ENCODE results near the gene CLUH.

CLUH gene, protein sequence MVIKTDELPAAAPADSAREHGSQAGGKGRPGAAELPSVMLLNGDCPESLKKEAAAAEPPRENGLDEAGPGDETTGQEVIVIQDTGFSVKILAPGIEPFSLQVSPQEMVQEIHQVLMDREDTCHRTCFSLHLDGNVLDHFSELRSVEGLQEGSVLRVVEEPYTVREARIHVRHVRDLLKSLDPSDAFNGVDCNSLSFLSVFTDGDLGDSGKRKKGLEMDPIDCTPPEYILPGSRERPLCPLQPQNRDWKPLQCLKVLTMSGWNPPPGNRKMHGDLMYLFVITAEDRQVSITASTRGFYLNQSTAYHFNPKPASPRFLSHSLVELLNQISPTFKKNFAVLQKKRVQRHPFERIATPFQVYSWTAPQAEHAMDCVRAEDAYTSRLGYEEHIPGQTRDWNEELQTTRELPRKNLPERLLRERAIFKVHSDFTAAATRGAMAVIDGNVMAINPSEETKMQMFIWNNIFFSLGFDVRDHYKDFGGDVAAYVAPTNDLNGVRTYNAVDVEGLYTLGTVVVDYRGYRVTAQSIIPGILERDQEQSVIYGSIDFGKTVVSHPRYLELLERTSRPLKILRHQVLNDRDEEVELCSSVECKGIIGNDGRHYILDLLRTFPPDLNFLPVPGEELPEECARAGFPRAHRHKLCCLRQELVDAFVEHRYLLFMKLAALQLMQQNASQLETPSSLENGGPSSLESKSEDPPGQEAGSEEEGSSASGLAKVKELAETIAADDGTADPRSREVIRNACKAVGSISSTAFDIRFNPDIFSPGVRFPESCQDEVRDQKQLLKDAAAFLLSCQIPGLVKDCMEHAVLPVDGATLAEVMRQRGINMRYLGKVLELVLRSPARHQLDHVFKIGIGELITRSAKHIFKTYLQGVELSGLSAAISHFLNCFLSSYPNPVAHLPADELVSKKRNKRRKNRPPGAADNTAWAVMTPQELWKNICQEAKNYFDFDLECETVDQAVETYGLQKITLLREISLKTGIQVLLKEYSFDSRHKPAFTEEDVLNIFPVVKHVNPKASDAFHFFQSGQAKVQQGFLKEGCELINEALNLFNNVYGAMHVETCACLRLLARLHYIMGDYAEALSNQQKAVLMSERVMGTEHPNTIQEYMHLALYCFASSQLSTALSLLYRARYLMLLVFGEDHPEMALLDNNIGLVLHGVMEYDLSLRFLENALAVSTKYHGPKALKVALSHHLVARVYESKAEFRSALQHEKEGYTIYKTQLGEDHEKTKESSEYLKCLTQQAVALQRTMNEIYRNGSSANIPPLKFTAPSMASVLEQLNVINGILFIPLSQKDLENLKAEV (N-terminal part only)

GRCh38 chr17:2711608-2712299, at the start of gene CLUH:
Gene CLUH (minus strand): TSS chr17:2711764. CDS start chr17:2711661, 103 bp downstream.
- peak; percentile 98 for DNase-seq (ENCODE audit: low read depth)

- DNase-seq (ENCODE audit: low read depth) = no peak
Measured at GRCh38 chr17:2758870-2759269, 47.3 kb upstream of the CLUH start.

- no peak for DNase-seq (ENCODE audit: low read depth)
Measured at GRCh38 chr17:2755891-2756724, 44.5 kb upstream of the CLUH start.

DNA sequence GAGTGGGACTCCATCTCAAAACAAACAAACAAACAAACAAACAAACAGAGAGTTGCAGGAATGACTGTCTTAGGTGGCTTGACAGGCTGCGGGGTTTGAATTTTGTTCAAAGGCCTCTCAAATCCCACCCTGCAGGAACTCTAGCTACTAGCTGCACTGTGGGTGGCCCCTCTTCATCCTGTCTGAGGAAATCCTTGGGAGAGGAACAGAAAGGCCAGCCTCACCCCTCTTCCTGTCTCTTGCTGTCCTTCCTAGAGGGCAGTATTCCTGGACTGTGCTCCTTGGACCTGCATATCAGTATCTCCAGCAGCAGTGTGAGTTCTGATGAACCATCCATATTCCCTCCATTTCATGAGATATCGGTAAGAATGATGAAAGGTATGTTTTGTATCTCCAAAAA, 39.9 kb upstream of the CLUH start:
- no peak for DNase-seq (ENCODE audit: low read depth)

DNA sequence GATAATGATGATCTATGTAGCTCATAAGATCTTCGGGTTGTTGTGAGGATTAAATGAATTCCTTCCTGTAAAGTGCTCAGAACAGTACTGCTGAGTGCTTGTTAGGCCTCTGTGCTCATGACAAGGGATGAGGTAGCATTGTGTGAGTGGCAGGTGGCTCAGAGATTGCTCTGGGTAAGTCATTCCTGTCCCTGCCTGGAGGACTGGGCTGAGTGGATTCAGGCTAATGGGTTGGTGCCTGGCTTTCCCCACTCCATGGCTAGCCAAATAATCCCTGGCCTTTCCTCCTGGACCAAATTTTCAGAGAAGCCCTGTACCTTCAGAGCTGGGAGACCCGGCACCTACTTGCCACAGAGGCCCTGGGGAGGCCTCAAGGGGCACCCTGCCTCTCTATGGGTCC, 39.2 kb upstream of the CLUH start:
- DNase-seq (ENCODE audit: low read depth) = no peak

- peak; percentile 42 for DNase-seq (ENCODE audit: low read depth)
Measured at GRCh38 chr17:2749784-2750181, 38.2 kb upstream of the CLUH start.

DNA sequence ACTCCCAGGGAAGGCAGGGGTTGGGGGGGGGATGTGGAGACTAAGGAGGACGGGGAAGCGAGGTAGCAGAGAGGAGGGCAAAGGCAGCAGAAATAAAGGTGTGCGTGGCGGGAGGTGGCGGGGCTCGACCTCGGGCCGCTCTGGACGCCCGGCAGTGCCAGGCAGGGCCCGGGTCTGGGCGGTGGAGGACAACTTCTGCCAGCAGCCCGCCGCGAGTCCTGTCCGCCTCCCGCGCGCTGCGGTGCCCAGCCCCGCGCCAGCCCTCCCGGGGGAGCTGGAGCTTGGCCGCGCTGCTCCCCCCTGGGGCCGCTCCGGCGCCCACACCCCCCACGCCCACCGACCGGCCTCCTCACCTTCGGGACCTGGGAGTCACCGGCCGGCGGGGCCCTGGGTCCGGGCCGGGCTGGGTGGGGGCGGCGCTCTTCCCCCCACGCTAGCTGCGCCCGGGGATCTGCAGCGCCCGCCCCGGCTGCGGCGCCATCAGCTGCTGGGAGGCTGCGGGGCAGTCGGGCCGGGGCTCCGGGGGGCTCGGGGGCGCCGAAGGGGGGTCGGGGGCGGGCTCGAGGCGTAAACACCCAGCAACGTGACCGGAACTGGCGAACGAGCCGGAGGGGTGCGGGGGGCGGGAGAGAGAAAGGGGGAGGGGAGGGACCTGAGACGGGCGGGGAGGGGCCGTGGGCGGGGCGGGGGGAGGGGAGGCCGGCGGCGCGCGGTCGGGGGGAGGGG, 37.7 kb upstream of the CLUH start, which contains the start of gene CCDC92B:
CCDC92B (minus strand) TSS at position 595 of the 726 bp plus-strand sequence. CDS start 14,507 bp downstream, outside the sequence.
- no peak for DNase-seq (ENCODE audit: low read depth)

DNA sequence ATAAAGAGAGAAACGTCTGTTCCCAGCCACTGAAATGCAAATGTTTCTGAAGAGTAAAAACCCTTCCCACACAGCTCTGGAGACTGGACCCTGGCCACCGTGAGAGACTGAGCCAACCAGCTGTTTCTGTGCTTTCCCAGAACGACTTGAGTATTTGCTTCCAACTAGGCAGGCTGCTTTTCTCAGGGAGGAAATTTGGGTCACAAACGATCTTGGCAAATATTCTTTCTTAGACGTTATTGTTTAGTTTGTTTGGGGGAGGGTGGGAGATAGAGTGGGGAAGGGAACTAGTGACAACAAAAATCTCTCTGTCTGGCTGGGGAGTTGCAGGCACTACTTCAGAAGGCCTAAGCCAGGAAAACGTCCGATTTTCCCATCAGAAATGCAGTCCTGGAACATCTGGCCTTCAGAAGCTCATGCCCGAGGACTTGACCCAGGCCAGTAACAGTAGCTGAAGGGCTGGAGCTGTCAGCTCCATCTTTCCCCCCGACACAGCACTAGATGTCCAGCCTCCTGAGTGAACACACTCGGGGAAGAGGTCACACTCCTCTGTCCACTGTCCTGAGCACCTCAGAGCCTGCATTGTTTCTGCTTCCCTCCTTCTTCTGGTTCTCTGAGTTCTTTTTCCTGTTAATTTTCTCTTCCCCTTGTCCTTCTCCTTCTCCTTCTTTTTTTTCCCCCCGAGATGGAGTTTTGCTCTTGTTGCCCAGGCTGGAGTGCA, 33.9 kb upstream of the CLUH start:
- no peak for DNase-seq (ENCODE audit: low read depth)

DNA sequence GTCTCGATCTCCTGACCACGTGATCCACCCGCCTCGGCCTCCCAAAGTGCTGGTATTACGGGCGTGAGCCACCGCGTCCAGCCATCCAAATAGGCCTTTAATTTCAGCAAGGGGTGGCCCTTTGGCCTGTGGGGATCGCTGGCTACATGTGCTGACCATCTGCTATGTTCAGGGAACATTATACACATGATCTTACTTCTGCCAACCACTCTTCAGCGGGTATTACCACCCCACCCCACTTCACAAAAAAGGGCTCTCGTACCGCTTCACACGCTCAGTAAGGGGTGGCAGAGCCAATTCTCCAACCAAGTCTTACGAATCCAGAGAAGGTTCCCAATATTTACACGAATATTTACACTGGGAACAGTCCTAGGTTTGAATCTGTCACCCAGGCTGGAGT, 26.1 kb upstream of the CLUH start:
- no peak for DNase-seq (ENCODE audit: low read depth)

- no peak for DNase-seq (ENCODE audit: low read depth)
Measured at GRCh38 chr17:2736956-2737355, 25.4 kb upstream of the CLUH start.

DNA sequence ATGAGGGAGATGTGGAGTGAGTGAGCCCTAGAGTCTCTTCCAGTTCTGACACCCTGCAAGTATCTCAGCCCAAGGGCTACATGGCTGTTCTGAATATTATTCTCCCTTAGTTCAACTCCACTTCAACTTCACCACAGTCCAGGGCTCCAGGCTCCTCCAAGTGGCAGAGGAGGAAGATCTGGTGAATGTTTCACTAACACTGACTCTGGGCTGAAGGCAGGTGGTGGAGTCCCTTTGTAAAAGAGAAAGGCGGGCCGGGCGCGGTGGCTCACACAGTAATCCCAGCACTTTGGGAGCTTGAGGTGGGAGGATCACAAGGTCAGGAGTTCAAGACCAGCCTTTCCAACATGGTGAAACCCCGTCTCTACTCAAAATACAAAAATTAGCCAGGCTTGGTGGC, 24.3 kb upstream of the CLUH start:
- DNase-seq (ENCODE audit: low read depth) = no peak

DNA sequence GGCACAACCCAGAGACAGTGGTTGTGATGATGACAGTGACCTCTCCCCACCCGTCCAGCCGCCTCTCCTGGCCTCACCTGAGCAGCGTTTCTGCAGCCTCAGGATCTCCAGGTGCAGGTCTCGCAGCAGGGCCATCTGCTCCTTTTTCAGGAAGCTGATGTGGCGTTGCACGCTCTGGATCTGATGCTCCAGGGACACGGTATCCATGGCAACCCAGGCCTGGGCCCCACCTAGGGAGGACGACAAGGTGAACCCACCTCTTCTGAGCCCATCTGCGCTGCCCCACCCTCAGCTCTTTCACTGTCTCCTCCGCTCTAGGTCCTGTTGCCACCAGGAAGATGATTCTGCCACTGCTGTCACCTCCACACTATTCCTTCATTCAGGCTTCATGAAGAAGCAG, 23.4 kb upstream of the CLUH start:
- no peak for DNase-seq (ENCODE audit: low read depth)

DNA sequence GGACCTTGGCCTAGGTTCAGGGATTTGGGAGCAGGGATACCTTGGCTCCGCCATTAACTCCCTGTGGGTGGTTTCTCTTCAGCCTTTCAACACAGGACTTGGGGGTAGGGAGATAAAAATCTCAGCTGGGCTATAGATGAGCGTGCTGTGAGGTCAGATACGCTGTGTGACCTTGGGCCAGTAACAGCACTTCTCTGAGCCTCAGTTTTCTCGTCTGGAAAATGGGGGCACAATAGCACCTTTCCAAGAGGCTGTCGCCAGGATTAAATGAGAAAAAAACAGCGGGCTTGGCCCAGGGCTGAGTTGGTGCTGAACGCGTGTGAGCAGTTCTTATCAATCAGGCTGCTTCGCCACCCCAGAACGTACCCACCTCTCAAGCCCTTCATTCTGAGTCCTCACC, 20.2 kb upstream of the CLUH start:
- no peak for DNase-seq (ENCODE audit: low read depth)

DNA sequence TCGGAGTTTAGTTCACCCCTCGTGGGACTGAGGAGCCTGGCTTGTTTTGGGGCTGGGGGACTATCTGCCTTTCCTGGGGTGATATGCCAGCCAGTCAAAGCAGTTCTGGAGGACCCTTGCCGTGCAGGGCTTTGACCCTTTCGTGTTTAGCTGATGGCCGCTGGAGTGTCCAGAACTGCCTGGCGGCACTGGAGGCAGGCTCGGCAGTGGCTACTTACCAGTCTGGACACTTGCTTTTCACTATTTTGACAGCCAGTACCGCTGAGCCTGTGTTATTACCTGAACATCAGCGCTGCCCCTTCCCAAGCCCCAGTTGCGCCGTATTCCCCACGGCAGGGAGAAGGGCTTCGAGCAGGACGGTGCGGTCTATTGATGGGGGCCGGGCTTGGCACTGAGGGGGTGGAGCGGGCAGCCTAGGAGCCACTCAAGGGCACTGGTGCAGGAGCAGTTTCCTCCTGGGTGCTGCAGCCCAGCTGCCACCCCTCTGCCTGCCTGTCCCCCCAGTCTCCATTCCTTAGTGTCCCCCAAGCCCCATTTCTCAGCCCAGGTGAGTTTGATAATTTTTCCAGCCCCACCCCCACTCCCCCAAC, 19.3 kb upstream of the CLUH start:
- no peak for DNase-seq (ENCODE audit: low read depth)

DNA sequence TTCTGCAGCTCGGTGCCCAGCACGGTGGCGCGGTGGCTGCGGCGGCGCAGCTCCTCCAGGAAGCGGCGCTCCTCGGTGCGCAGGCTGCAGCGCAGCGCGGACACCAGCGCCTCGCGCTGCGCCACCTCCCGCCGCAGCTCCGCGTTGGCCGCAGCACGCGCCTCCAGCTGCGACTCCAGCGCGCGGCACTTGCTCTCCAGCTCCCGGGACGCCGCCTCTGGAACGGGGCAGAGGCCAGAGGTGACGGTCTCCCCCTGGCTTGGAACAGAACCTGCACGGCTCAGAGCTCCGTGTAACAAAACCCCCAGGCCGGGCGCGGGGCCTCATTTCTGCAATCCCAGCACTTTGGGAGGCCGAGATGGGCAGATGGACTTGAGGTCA, 13.2 kb upstream of the CLUH start:
- no peak for DNase-seq (ENCODE audit: low read depth)

GRCh38 chr17:2723997-2724783, 12.6 kb upstream of the CLUH start:
- no peak for DNase-seq (ENCODE audit: low read depth)

DNA sequence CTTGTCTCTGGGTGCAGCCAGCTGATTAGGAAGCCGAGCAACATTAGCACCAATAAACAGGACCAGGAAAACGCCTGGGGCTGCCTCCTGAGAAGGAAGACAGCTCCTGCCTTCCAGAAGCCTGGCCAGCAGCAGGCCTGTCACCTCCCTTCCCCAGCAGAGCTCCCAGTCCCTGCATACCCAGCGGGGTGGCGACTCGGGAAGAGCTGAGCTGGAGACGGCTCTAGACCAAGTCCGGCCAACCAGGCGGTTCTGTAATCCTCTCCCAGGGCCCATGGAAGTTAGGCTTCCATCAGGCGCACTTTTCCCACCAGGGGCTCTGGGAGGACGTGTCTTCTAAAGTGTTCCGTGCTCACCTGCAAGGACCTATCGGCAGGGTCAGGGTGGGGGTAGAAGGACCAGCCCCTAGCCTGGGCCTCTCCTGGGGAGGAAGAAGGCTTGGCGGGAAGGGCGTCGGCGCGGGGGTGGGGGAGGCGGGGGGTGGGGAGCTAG, 12.0 kb upstream of the CLUH start:
- DNase-seq (ENCODE audit: low read depth) = no peak

DNA sequence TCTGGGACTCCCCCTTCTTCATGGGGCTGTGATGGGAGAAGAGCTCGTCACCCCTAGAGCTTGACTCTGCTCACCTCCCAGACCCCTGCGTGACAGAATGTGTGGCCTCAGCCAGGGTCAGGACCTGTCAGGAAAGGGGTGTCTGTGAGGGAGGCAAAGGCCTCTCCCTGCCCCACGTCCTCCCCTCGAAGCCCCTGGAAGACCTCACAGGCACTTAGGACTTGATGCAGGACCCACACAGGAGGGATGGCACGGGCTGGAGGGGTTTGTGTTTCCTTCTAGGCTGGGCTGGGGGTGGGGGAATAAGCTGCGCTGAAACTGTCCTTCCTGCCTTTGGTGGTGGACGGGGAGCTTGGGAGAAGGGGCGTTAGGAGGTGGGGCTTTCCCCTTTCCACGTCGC, 11.0 kb upstream of the CLUH start:
- no peak for DNase-seq (ENCODE audit: low read depth)

All from fibroblast of gingiva (primary cell).